K562 (cell line): ENCODE data around the gene KDM2B. TPM values are rescaled to one million over a fixed set of nuclear protein-coding genes. Genes with fewer than 3 reads are reported as not detected.

ENCODE experiments used
- ATAC-seq: fragments of 200-7000 bp; cut with Tn5 transposase; 3 replicates; pipeline ENCODE4 v1.9.1; 2020; ENCODE audit warnings: moderate library complexity
- BruUV-seq: library from RNA; stranded (reverse); fragments of 400-500 nt; replicated peaks from 2 replicates; lab custom pipeline; 2021; lab: Mats Ljungman, UMichigan
- CTCF ChIA-PET: fragments of 300-600 bp; formaldehyde crosslinking; extraction: SDS; loops from one replicate; lab custom pipeline; 2021; ENCODE audit warnings: low intra/inter-chr PET ratio; lab: Yijun Ruan, JAX
- POLR2A ChIA-PET: fragments of 300-600, 350-650 bp; sonication (Branson Sonifier 250); formaldehyde crosslinking; extraction: SDS; loops from one replicate; lab custom pipeline; 2021; ENCODE audit warnings: antibody characterized with exemption, inconsistent platforms; lab: Yijun Ruan, JAX
- DNase-seq, 4 experiments: peaks; one replicate each; pipeline versions ENCODE4 v3.0.0 to v3.0.0-alpha.2; 2011 to 2018; ENCODE audit warnings: low spot score in 3 of 4, mixed read lengths in 3 of 4; ENCODE audit errors: extremely low read depth in 1 of 4
- FAIRE-seq: peaks from 2 replicates; lab custom pipeline; 2011; peaks lifted over from hg19 to GRCh38; lab: Jason Lieb, UNC
- H2AFZ ChIP-seq: 2 replicates; pipeline ENCODE4 v1.6.0; 2011; ENCODE audit warnings: low read depth, low read length, control low read depth, inconsistent platforms
- H3K27ac ChIP-seq: fragments of 200-600 bp; 3 replicates; pipeline ENCODE4 v1.8.0; 2011; ENCODE audit warnings: low read depth, mild to moderate bottlenecking, control low read depth, inconsistent platforms, low read length, moderate library complexity, mixed read lengths; ENCODE audit errors: extremely low read depth
- H3K27me3 ChIP-seq, 2 experiments: fragments of 300-600 bp in 1 of 2; 2 replicates in 1 of 2; 3 replicates in 1 of 2; pipeline versions ENCODE4 v1.6.0 to v1.8.0; 2011; ENCODE audit warnings: inconsistent platforms in 2 of 2, low read length in 2 of 2, mild to moderate bottlenecking in 1 of 2, mixed read lengths in 1 of 2, moderate library complexity in 1 of 2; ENCODE audit not compliant: control insufficient read depth in 2 of 2, insufficient read depth in 2 of 2
- H3K36me3 ChIP-seq: fragments of 300-600 bp; 3 replicates; pipeline ENCODE4 v1.8.0; 2011; ENCODE audit warnings: mild to moderate bottlenecking, low read length, inconsistent platforms; ENCODE audit not compliant: control insufficient read depth, insufficient read depth
- H3K4me1 ChIP-seq, 2 experiments: fragments of 200-600 bp in 1 of 2; replicated peaks in 1 of 2; 2 replicates in 1 of 2; 3 replicates in 1 of 2; pipeline versions ENCODE4 v1.5.1 to v1.8.0; 2011; ENCODE audit warnings: inconsistent platforms in 2 of 2, low read length in 2 of 2, mild to moderate bottlenecking in 1 of 2, mixed read lengths in 1 of 2, moderate library complexity in 1 of 2; ENCODE audit not compliant: control insufficient read depth in 2 of 2, insufficient read depth in 2 of 2
- H3K4me2 ChIP-seq: 2 replicates; pipeline ENCODE4 v1.6.1; 2011; ENCODE audit warnings: low read length, control low read depth, inconsistent platforms, mixed read lengths; ENCODE audit not compliant: insufficient read depth
- H3K4me3 ChIP-seq: fragments of 200-600 bp; sonication (generic), shearing (Covaris generic); 2 replicates; pipeline ENCODE4 v1.5.1; 2016; ENCODE audit warnings: control low read depth, inconsistent platforms
- H3K79me2 ChIP-seq: fragments of 200-600 bp; 3 replicates; pipeline ENCODE4 v1.8.0; 2011; ENCODE audit warnings: low read length, inconsistent platforms; ENCODE audit not compliant: control insufficient read depth, insufficient read depth
- H3K9ac ChIP-seq, 2 experiments: 2 replicates each; pipeline versions ENCODE4 v1.6.0 to v1.6.1; 2011; ENCODE audit warnings: low read depth in 2 of 2, low read length in 2 of 2, control low read depth in 1 of 2, inconsistent platforms in 1 of 2, mild to moderate bottlenecking in 1 of 2, mixed read lengths in 1 of 2; ENCODE audit not compliant: insufficient read depth in 1 of 2
- H3K9me1 ChIP-seq: one replicate; pipeline ENCODE4 v1.6.0; 2011; ENCODE audit warnings: inconsistent platforms, mild to moderate bottlenecking, low read length, moderate library complexity; ENCODE audit not compliant: control insufficient read depth, insufficient read depth
- H3K9me3 ChIP-seq: replicated peaks from 2 replicates; pipeline ENCODE4 v1.5.1; 2011; ENCODE audit warnings: low read depth, low read length, inconsistent platforms; ENCODE audit not compliant: control insufficient read depth, insufficient read depth
- H4K20me1 ChIP-seq: replicated peaks from 2 replicates; pipeline ENCODE4 v1.6.1; 2011; ENCODE audit warnings: low read length, inconsistent platforms, mixed read lengths; ENCODE audit not compliant: control insufficient read depth, insufficient read depth
- BRD4 ChIP-seq: fragments of 200-600 bp; sonication (generic); IDR thresholded peaks from 2 replicates; pipeline ENCODE4 v1.6.1; 2017; ENCODE audit warnings: inconsistent platforms
- CHD2 ChIP-seq: IDR thresholded peaks from 2 replicates; pipeline ENCODE4 v1.6.1; 2011; ENCODE audit warnings: low read depth, low read length
- CXXC5 ChIP-seq: fragments of 250-450 bp; sonication (Bioruptor Pico); IDR thresholded peaks from 2 replicates; pipeline ENCODE4 v1.8.0; 2022; ENCODE audit warnings: inconsistent platforms, mild to moderate bottlenecking, moderate library complexity
- FOXK1 ChIP-seq: sonication (generic); formaldehyde crosslinking; IDR thresholded peaks from 2 replicates; pipeline ENCODE4 v1.8.0; 2022; ENCODE audit warnings: missing genetic modification reagents, mild to moderate bottlenecking, borderline replicate concordance
- POLR2G ChIP-seq: fragments of 200-400 bp; formaldehyde crosslinking; IDR thresholded peaks from 2 replicates; pipeline ENCODE4 v1.6.1; 2017; ENCODE audit warnings: low read depth, mild to moderate bottlenecking, antibody characterized with exemption, low read length, moderate library complexity
- PRMT5 ChIP-seq: sonication (generic); formaldehyde crosslinking; IDR thresholded peaks from 2 replicates; pipeline ENCODE4 v1.5.0; 2020; ENCODE audit warnings: missing genetic modification reagents
- RBFOX2 ChIP-seq: fragments of 200-400 bp; formaldehyde crosslinking; IDR thresholded peaks from 2 replicates; pipeline ENCODE4 v1.6.1; 2017; ENCODE audit warnings: low read depth, mild to moderate bottlenecking, low read length, moderate library complexity
- U2AF2 ChIP-seq: fragments of 200-400 bp; formaldehyde crosslinking; optimal IDR thresholded peaks from 2 replicates; pipeline ENCODE3; 2017; ENCODE audit warnings: low read depth, mild to moderate bottlenecking, low read length
- WGBS: fragments of 100-300 bp; shearing (Covaris generic); methylation state at CpG from one replicate; pipeline ENCODE4 v1.1.6; 2016; ENCODE audit warnings: low coverage, mixed read lengths; ENCODE audit not compliant: insufficient coverage; ENCODE audit errors: missing lambda C conversion rate; 5-methylcytosine and 5-hydroxymethylcytosine counted together
- in situ Hi-C: fragments of 300-500 bp; cut with MboI; formaldehyde crosslinking; loops from 4 replicates; pipeline ENCODE4 v1.15.0; 2018; ENCODE audit warnings: inconsistent platforms, mixed read lengths
- intact Hi-C: fragments of 100-400 bp; cut with micrococcal nuclease; formaldehyde crosslinking; loops from 2 replicates; pipeline ENCODE4 v1.14.2; 2022
- polyA plus RNA-seq, 8 experiments: library from polyadenylated mRNA; depleted of rRNA in 4 of 8; stranded (reverse) in 5 of 8; unstranded in 3 of 8; fragments of >200 nt; fragmentation: Nextera tagmentation in 2 of 8; fragmentation: Illumina TruSeq in 1 of 8; extraction: Ambion mirVana in 2 of 8; extraction: Trizol in 1 of 8; gene quantifications; 2 replicates each; pipeline versions ENCODE4 v1.2.1 to v1.2.3, GENCODE V29; 2011 to 2014; ENCODE audit warnings: inconsistent platforms in 1 of 8, missing spikeins in 1 of 8
- total RNA-seq, 7 experiments: library from RNA; depleted of rRNA in 6 of 7; stranded (reverse); fragments of >200 nt in 6 of 7; fragmentation: Illumina TruSeq in 2 of 7; extraction: Trizol in 2 of 7; gene quantifications; 2 replicates each; pipeline versions ENCODE4 v1.2.1 to v1.2.3, GENCODE V29; 2011 to 2021; ENCODE audit warnings: low replicate concordance in 1 of 7
- TF ChIP-seq, protein P1 (sequence below): sonication (generic); formaldehyde crosslinking; IDR thresholded peaks from 2 replicates; pipeline ENCODE4 v1.8.1; 2023; ENCODE audit warnings: mild to moderate bottlenecking, missing genetic modification reagents
- TF ChIP-seq, protein P2 (sequence below): fragments of 200-600 bp; sonication (generic); IDR thresholded peaks from one replicate; pipeline ENCODE4 v1.6.1; 2012; ENCODE audit warnings: mild to moderate bottlenecking, low read depth, low read length, inconsistent platforms

The KDM2B gene
- total and polyA plus RNA-seq, 9 of the 15 experiments (the other 6 are each of a cell fraction or from before 2014, with no cell fraction given): 7.4 to 50.5 (median 22.5) TPM

DNA sequence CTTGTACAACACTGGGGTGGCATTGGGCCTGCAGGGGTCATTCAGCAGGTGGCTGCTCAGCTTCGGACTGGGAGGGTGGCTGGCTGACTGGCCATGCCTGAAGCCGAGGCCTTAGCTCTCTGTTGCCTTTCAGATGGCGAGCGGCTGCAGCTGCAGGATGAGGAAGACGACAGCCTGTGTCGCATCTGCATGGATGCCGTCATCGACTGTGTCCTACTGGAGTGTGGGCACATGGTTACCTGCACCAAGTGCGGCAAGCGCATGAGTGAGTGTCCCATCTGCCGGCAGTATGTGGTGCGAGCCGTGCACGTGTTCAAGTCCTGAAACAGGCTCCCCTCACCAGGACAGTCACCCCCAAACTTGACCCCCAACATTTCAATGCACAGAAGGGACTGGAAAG lies 157.6 kb downstream of the KDM2B start:
- Histone ChIP-seq H3K9me1 (no peaks in the 10 kb centered on the region), H3K4me2 (no peak overlapping the region), H3K27me3 (no peaks in the 10 kb centered on the region), H3K9me3 (no peaks in the 10 kb centered on the region), H3K36me3 (peaks cover 94% of the 10 kb centered on the region), H3K79me2 (no peaks in the 10 kb centered on the region), H3K27ac (no peak overlapping the region), H3K9ac (no peak overlapping the region), H3K4me1 (peaks cover 8 to 10% of the 10 kb centered on the region in 2 experiments; a peak in 4 of 5 replicates), H2AFZ (no peak overlapping the region), H3K4me3 (no peak overlapping the region), H4K20me1 (no peaks in the 10 kb centered on the region)
- ChIA-PET CTCF (no interaction called here), POLR2A (interaction anchor here (0.6 to 1.8 kb wide), 6 partner anchors 9 to 72 kb away, joined by 3 to 12 read pairs (median 3); partner anchors contain the start of gene ANAPC5)
- DNase-seq (no peak), ATAC-seq (no peak), FAIRE-seq (no peak)
- no TSS peak for BruUV-seq
- in situ Hi-C loops: no loop called here
- 94% methylated on average over 14 of the region's 14 CpGs for WGBS
- intact Hi-C loops: no loop called here
- TF ChIP-seq, protein P1, sequence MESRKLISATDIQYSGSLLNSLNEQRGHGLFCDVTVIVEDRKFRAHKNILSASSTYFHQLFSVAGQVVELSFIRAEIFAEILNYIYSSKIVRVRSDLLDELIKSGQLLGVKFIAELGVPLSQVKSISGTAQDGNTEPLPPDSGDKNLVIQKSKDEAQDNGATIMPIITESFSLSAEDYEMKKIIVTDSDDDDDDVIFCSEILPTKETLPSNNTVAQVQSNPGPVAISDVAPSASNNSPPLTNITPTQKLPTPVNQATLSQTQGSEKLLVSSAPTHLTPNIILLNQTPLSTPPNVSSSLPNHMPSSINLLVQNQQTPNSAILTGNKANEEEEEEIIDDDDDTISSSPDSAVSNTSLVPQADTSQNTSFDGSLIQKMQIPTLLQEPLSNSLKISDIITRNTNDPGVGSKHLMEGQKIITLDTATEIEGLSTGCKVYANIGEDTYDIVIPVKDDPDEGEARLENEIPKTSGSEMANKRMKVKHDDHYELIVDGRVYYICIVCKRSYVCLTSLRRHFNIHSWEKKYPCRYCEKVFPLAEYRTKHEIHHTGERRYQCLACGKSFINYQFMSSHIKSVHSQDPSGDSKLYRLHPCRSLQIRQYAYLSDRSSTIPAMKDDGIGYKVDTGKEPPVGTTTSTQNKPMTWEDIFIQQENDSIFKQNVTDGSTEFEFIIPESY (CRISPR knock-in tag): no peak
- TF ChIP-seq CHD2: no peak
- TF ChIP-seq FOXK1 (CRISPR knock-in tag): no peak
- no peak for TF ChIP-seq CXXC5
- no peak for TF ChIP-seq U2AF2
- TF ChIP-seq POLR2G: peak; percentile 51; the same call in 1 of the 2 replicates
- TF ChIP-seq, protein P2, sequence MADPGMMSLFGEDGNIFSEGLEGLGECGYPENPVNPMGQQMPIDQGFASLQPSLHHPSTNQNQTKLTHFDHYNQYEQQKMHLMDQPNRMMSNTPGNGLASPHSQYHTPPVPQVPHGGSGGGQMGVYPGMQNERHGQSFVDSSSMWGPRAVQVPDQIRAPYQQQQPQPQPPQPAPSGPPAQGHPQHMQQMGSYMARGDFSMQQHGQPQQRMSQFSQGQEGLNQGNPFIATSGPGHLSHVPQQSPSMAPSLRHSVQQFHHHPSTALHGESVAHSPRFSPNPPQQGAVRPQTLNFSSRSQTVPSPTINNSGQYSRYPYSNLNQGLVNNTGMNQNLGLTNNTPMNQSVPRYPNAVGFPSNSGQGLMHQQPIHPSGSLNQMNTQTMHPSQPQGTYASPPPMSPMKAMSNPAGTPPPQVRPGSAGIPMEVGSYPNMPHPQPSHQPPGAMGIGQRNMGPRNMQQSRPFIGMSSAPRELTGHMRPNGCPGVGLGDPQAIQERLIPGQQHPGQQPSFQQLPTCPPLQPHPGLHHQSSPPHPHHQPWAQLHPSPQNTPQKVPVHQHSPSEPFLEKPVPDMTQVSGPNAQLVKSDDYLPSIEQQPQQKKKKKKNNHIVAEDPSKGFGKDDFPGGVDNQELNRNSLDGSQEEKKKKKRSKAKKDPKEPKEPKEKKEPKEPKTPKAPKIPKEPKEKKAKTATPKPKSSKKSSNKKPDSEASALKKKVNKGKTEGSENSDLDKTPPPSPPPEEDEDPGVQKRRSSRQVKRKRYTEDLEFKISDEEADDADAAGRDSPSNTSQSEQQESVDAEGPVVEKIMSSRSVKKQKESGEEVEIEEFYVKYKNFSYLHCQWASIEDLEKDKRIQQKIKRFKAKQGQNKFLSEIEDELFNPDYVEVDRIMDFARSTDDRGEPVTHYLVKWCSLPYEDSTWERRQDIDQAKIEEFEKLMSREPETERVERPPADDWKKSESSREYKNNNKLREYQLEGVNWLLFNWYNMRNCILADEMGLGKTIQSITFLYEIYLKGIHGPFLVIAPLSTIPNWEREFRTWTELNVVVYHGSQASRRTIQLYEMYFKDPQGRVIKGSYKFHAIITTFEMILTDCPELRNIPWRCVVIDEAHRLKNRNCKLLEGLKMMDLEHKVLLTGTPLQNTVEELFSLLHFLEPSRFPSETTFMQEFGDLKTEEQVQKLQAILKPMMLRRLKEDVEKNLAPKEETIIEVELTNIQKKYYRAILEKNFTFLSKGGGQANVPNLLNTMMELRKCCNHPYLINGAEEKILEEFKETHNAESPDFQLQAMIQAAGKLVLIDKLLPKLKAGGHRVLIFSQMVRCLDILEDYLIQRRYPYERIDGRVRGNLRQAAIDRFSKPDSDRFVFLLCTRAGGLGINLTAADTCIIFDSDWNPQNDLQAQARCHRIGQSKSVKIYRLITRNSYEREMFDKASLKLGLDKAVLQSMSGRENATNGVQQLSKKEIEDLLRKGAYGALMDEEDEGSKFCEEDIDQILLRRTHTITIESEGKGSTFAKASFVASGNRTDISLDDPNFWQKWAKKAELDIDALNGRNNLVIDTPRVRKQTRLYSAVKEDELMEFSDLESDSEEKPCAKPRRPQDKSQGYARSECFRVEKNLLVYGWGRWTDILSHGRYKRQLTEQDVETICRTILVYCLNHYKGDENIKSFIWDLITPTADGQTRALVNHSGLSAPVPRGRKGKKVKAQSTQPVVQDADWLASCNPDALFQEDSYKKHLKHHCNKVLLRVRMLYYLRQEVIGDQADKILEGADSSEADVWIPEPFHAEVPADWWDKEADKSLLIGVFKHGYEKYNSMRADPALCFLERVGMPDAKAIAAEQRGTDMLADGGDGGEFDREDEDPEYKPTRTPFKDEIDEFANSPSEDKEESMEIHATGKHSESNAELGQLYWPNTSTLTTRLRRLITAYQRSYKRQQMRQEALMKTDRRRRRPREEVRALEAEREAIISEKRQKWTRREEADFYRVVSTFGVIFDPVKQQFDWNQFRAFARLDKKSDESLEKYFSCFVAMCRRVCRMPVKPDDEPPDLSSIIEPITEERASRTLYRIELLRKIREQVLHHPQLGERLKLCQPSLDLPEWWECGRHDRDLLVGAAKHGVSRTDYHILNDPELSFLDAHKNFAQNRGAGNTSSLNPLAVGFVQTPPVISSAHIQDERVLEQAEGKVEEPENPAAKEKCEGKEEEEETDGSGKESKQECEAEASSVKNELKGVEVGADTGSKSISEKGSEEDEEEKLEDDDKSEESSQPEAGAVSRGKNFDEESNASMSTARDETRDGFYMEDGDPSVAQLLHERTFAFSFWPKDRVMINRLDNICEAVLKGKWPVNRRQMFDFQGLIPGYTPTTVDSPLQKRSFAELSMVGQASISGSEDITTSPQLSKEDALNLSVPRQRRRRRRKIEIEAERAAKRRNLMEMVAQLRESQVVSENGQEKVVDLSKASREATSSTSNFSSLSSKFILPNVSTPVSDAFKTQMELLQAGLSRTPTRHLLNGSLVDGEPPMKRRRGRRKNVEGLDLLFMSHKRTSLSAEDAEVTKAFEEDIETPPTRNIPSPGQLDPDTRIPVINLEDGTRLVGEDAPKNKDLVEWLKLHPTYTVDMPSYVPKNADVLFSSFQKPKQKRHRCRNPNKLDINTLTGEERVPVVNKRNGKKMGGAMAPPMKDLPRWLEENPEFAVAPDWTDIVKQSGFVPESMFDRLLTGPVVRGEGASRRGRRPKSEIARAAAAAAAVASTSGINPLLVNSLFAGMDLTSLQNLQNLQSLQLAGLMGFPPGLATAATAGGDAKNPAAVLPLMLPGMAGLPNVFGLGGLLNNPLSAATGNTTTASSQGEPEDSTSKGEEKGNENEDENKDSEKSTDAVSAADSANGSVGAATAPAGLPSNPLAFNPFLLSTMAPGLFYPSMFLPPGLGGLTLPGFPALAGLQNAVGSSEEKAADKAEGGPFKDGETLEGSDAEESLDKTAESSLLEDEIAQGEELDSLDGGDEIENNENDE: no peak
- no peak for TF ChIP-seq PRMT5 (CRISPR knock-in tag)
- no peak for TF ChIP-seq BRD4
- peak; percentile 22; the same call in 1 of the 2 replicates for TF ChIP-seq RBFOX2
